Skeletal muscle tissue (tissue), 4 donors: ENCODE measurements around the gene PRSS22. TPM values are rescaled to one million over a fixed set of nuclear protein-coding genes. Genes with fewer than 3 reads are reported as not detected.

Experiments used
- H3K27ac ChIP-seq: one replicate; pipeline ENCODE4 v1.7.0; 2013; ENCODE audit warnings: mild to moderate bottlenecking, low read depth, low read length, inconsistent platforms
- H3K27me3 ChIP-seq, 3 donors: one replicate each; pipeline ENCODE4 v1.7.0; 2013; ENCODE audit warnings: low read length in 3 of 3; ENCODE audit not compliant: control insufficient read depth in 3 of 3, insufficient read depth in 3 of 3
- H3K36me3 ChIP-seq, 3 donors: one replicate each; pipeline ENCODE4 v1.7.0; 2013; ENCODE audit warnings: low read length in 3 of 3; ENCODE audit not compliant: control insufficient read depth in 3 of 3, insufficient read depth in 3 of 3
- H3K4me1 ChIP-seq, 3 donors: one replicate each; pipeline ENCODE4 v1.7.0; 2013; ENCODE audit warnings: low read length in 3 of 3, mild to moderate bottlenecking in 3 of 3; ENCODE audit not compliant: control insufficient read depth in 3 of 3, insufficient read depth in 3 of 3
- H3K4me3 ChIP-seq, 3 donors: one replicate each; pipeline ENCODE4 v1.7.0; 2013; ENCODE audit warnings: low read length in 3 of 3
- H3K9ac ChIP-seq, 3 donors: one replicate each; pipeline ENCODE4 v1.7.0; 2013; ENCODE audit warnings: low read length in 3 of 3, mild to moderate bottlenecking in 3 of 3, moderate library complexity in 2 of 3, low read depth in 1 of 3
- H3K9me3 ChIP-seq, 3 donors: one replicate each; pipeline ENCODE4 v1.7.0; 2013; ENCODE audit warnings: low read length in 3 of 3; ENCODE audit not compliant: control insufficient read depth in 3 of 3
- total RNA-seq: library from RNA; depleted of rRNA; stranded (reverse); fragments of >200 nt; gene quantifications from one replicate; pipeline ENCODE4 v1.2.3, GENCODE V29; 2014
- donor health status: Osteomylitis.

Gene PRSS22
- total RNA-seq, 1 donor from 2014 or later: not detected

- no peak overlapping the region for H3K9ac ChIP-seq
- no peaks in the 10 kb centered on the region for H3K4me1 ChIP-seq
- peaks cover 7 to 34% (median 27%) of the 10 kb centered on the region in 3 donors for H3K27me3 ChIP-seq
- no peak overlapping the region for H3K27ac ChIP-seq
- no peaks in the 10 kb centered on the region for H3K9me3 ChIP-seq
- H3K36me3 ChIP-seq: no peaks in the 10 kb centered on the region
- no peak overlapping the region for H3K4me3 ChIP-seq
Measured at GRCh38 chr16:2822496-2822895, 35.5 kb downstream of the PRSS22 start.

- H3K4me3 ChIP-seq: no peak overlapping the region
- no peaks in the 10 kb centered on the region for H3K4me1 ChIP-seq
- H3K36me3 ChIP-seq: no peaks in the 10 kb centered on the region
- H3K27me3 ChIP-seq: peaks cover 7 to 33% (median 27%) of the 10 kb centered on the region in 3 donors
- no peaks in the 10 kb centered on the region for H3K9me3 ChIP-seq
- H3K27ac ChIP-seq: no peak overlapping the region
- no peak overlapping the region for H3K9ac ChIP-seq
Measured at GRCh38 chr16:2822158-2822495, 35.8 kb downstream of the PRSS22 start.

GRCh38 chr16:2821487-2822157 lies 36.3 kb downstream of the PRSS22 start:
- Histone ChIP-seq H3K36me3 (no peaks in the 10 kb centered on the region), H3K27ac (no peak overlapping the region), H3K4me3 (no peak overlapping the region), H3K9me3 (no peaks in the 10 kb centered on the region), H3K9ac (no peak overlapping the region), H3K4me1 (no peaks in the 10 kb centered on the region), H3K27me3 (peaks cover 7 to 37% (median 27%) of the 10 kb centered on the region in 3 donors)

GRCh38 chr16:2820836-2821486 lies 37.0 kb downstream of the PRSS22 start:
- Histone ChIP-seq H3K9ac (no peak overlapping the region), H3K4me3 (no peak overlapping the region), H3K9me3 (no peaks in the 10 kb centered on the region), H3K27me3 (peaks cover 7 to 39% (median 27%) of the 10 kb centered on the region in 3 donors), H3K4me1 (no peaks in the 10 kb centered on the region), H3K36me3 (no peaks in the 10 kb centered on the region), H3K27ac (no peak overlapping the region)

GRCh38 chr16:2819939-2820835 lies 37.8 kb downstream of the PRSS22 start:
- Histone ChIP-seq H3K27me3 (peaks cover 7 to 44% (median 29%) of the 10 kb centered on the region in 3 donors), H3K9ac (no peak overlapping the region), H3K4me1 (no peaks in the 10 kb centered on the region), H3K36me3 (no peaks in the 10 kb centered on the region), H3K9me3 (no peaks in the 10 kb centered on the region), H3K4me3 (no peak overlapping the region), H3K27ac (no peak overlapping the region)

GRCh38 chr16:2819179-2819938 lies 38.6 kb downstream of the PRSS22 start:
- Histone ChIP-seq H3K27me3 (peaks cover 12 to 48% (median 33%) of the 10 kb centered on the region in 3 donors), H3K36me3 (no peaks in the 10 kb centered on the region), H3K4me3 (no peak overlapping the region), H3K27ac (no peak overlapping the region), H3K9ac (no peak overlapping the region), H3K4me1 (no peaks in the 10 kb centered on the region), H3K9me3 (no peaks in the 10 kb centered on the region)

- Histone ChIP-seq H3K4me3 (no peak overlapping the region), H3K4me1 (no peaks in the 10 kb centered on the region), H3K27me3 (peaks cover 13 to 48% (median 33%) of the 10 kb centered on the region in 3 donors), H3K36me3 (no peaks in the 10 kb centered on the region), H3K9me3 (no peaks in the 10 kb centered on the region), H3K9ac (no peak overlapping the region), H3K27ac (no peak overlapping the region)
Measured at GRCh38 chr16:2818272-2818876, 39.6 kb downstream of the PRSS22 start.

GRCh38 chr16:2817340-2818271 lies 40.4 kb downstream of the PRSS22 start:
- H3K4me3 ChIP-seq: no peak overlapping the region
- no peak overlapping the region for H3K27ac ChIP-seq
- no peaks in the 10 kb centered on the region for H3K9me3 ChIP-seq
- H3K27me3 ChIP-seq: peaks cover 13 to 48% (median 33%) of the 10 kb centered on the region in 3 donors
- no peaks in the 10 kb centered on the region for H3K36me3 ChIP-seq
- H3K4me1 ChIP-seq: no peaks in the 10 kb centered on the region
- no peak overlapping the region for H3K9ac ChIP-seq
